Mesendoderm (in vitro differentiated cells): Measurements from ENCODE around the gene TBKBP1. TPM values are rescaled to one million over a fixed set of nuclear protein-coding genes. Genes with fewer than 3 reads are reported as not detected.

ENCODE experiments used
- DNase-seq: peaks from one replicate; pipeline ENCODE4 v3.0.0; 2013
- H2AK5ac ChIP-seq: 2 replicates; pipeline ENCODE4 v1.6.1; 2013; ENCODE audit warnings: low read length, inconsistent platforms
- H2BK120ac ChIP-seq: 2 replicates; pipeline ENCODE4 v1.6.1; 2013; ENCODE audit warnings: low read depth, mild to moderate bottlenecking, low read length, moderate library complexity, mixed read lengths
- H2BK15ac ChIP-seq: replicated peaks from 2 replicates; pipeline ENCODE4 v1.6.1; 2013; ENCODE audit warnings: low read depth, mild to moderate bottlenecking, moderate library complexity
- H2BK5ac ChIP-seq: 2 replicates; pipeline ENCODE4 v1.6.1; 2013; ENCODE audit warnings: low read length, inconsistent platforms
- H3K18ac ChIP-seq: 2 replicates; pipeline ENCODE4 v1.6.1; 2013; ENCODE audit warnings: mild to moderate bottlenecking, low read length, mixed read lengths
- H3K23ac ChIP-seq: one replicate; pipeline ENCODE4 v1.6.1; 2013; ENCODE audit warnings: low read length
- H3K27ac ChIP-seq: 2 replicates; pipeline ENCODE4 v1.5.1; 2013; ENCODE audit warnings: low read depth, mild to moderate bottlenecking, inconsistent platforms, low read length, moderate library complexity
- H3K27me3 ChIP-seq: 2 replicates; pipeline ENCODE4 v1.6.1; 2013; ENCODE audit warnings: low read length, control low read depth, mild to moderate bottlenecking, inconsistent platforms; ENCODE audit not compliant: insufficient read depth, poor library complexity
- H3K36me3 ChIP-seq: 2 replicates; pipeline ENCODE4 v1.6.1; 2013; ENCODE audit warnings: low read length, inconsistent platforms; ENCODE audit not compliant: control insufficient read depth, insufficient read depth
- H3K4ac ChIP-seq: one replicate; pipeline ENCODE4 v1.6.1; 2013; ENCODE audit warnings: low read depth, mild to moderate bottlenecking, low read length, moderate library complexity
- H3K4me1 ChIP-seq: 2 replicates; pipeline ENCODE4 v1.6.1; 2013; ENCODE audit warnings: low read depth, low read length, inconsistent platforms; ENCODE audit not compliant: control insufficient read depth
- H3K4me2 ChIP-seq: 2 replicates; pipeline ENCODE4 v1.6.1; 2013; ENCODE audit warnings: low read length
- H3K4me3 ChIP-seq: 2 replicates; pipeline ENCODE4 v1.5.1; 2013; ENCODE audit warnings: mild to moderate bottlenecking, low read length
- H3K56ac ChIP-seq: one replicate; pipeline ENCODE4 v1.6.1; 2013; ENCODE audit warnings: low read length
- H3K79me1 ChIP-seq: 2 replicates; pipeline ENCODE4 v1.6.1; 2013; ENCODE audit warnings: low read length, inconsistent platforms
- H3K79me2 ChIP-seq: 2 replicates; pipeline ENCODE4 v1.6.1; 2013; ENCODE audit warnings: mild to moderate bottlenecking, low read length; ENCODE audit not compliant: control insufficient read depth, insufficient read depth
- H3K9ac ChIP-seq: 2 replicates; pipeline ENCODE4 v1.6.1; 2013; ENCODE audit warnings: low read length, inconsistent platforms
- H4K5ac ChIP-seq: one replicate; pipeline ENCODE4 v1.6.1; 2013; ENCODE audit warnings: low read length
- H4K8ac ChIP-seq: one replicate; pipeline ENCODE4 v1.6.1; 2013; ENCODE audit warnings: low read depth, mild to moderate bottlenecking, control low read depth, low read length, moderate library complexity
- WGBS: extraction: QIAGEN DNeasy Blood & Tissue Kit; methylation state at CpG from one replicate; pipeline ENCODE4 v1.1.7; 2013; ENCODE audit warnings: low lambda C conversion rate, missing lambda C conversion rate; ENCODE audit not compliant: insufficient coverage; ENCODE audit errors: extremely low coverage; 5-methylcytosine and 5-hydroxymethylcytosine counted together
- small RNA-seq: library from polyadenylated mRNA; stranded (forward); fragments of <200 nt; extraction: miRNeasy Mini kit (QIAGEN cat#:217004); gene quantifications from one replicate; pipeline ENCODE3, GENCODE V24; 2013; ENCODE audit not compliant: insufficient read depth

TBKBP1 gene

DNA sequence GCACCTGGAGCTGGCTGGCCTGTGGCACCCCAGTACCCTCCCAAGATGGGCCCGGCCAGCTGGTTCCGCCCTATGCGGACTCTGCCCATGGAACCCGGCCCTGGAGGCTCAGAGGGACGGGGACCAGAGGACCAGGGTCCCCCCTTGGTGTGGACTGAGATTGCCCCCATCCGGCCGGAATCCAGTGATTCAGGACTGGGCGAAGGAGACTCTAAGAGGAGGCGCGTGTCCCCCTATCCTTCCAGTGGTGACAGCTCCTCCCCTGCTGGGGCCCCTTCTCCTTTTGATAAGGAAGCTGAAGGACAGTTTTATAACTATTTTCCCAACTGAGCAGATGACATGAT, 51.0 kb downstream of the TBKBP1 start:
- no peak overlapping the region for H3K23ac ChIP-seq
- no peak overlapping the region for H3K56ac ChIP-seq
- H3K4ac ChIP-seq, result no peak overlapping the region
- H3K27ac ChIP-seq, result no peak overlapping the region
- no peak overlapping the region for H4K5ac ChIP-seq
- H3K36me3 ChIP-seq, result no peaks in the 10 kb centered on the region
- no peak overlapping the region for H2BK120ac ChIP-seq
- no peaks in the 10 kb centered on the region for H3K4me1 ChIP-seq
- H2AK5ac ChIP-seq, result no peak overlapping the region
- H3K18ac ChIP-seq, result no peak overlapping the region
- no peak overlapping the region for H3K4me3 ChIP-seq
- H3K27me3 ChIP-seq, result no peaks in the 10 kb centered on the region
- H4K8ac ChIP-seq, result no peak overlapping the region
- no peaks in the 10 kb centered on the region for H3K79me2 ChIP-seq
- H3K79me1 ChIP-seq, result no peaks in the 10 kb centered on the region
- no peak overlapping the region for H2BK5ac ChIP-seq
- no CpG with 5 or more reads among the region's 10 CpGs for WGBS
- DNase-seq, result no peak
- no peak overlapping the region for H2BK15ac ChIP-seq
- H3K9ac ChIP-seq, result no peak overlapping the region
- no peak overlapping the region for H3K4me2 ChIP-seq

DNA sequence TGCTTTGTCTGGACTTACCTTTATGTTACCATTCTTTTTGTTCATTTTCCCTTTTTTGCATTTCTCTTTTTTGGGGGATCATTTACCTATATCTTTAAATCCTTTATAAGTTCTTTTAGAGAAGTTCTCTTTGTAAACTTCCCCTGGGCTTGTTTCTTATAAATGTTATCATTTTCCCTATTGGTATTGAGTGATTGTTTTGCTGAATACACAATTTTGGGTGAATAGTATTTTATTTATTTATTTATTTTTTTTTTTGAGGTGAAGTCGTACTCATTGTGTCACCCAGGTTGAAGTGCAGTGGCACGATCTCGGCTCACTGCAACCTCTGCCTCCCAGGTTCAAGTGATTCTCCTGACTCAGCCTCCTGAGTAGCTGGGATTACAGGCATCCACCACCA, 57.5 kb downstream of the TBKBP1 start:
- Histone ChIP-seq H3K56ac (no peak overlapping the region), H3K18ac (no peak overlapping the region), H2BK120ac (no peak overlapping the region), H2AK5ac (no peak overlapping the region), H3K4me1 (no peaks in the 10 kb centered on the region), H4K5ac (no peak overlapping the region), H3K9ac (no peak overlapping the region), H3K27me3 (no peaks in the 10 kb centered on the region), H3K23ac (no peak overlapping the region), H2BK5ac (no peak overlapping the region), H3K4me2 (no peak overlapping the region), H3K79me2 (no peaks in the 10 kb centered on the region), H3K36me3 (no peaks in the 10 kb centered on the region), H3K79me1 (no peaks in the 10 kb centered on the region), H3K4ac (no peak overlapping the region), H2BK15ac (no peak overlapping the region), H3K27ac (no peak overlapping the region), H3K4me3 (no peak overlapping the region), H4K8ac (no peak overlapping the region)
- WGBS, result no CpG with 5 or more reads among the region's 3 CpGs
- no peak for DNase-seq

DNA sequence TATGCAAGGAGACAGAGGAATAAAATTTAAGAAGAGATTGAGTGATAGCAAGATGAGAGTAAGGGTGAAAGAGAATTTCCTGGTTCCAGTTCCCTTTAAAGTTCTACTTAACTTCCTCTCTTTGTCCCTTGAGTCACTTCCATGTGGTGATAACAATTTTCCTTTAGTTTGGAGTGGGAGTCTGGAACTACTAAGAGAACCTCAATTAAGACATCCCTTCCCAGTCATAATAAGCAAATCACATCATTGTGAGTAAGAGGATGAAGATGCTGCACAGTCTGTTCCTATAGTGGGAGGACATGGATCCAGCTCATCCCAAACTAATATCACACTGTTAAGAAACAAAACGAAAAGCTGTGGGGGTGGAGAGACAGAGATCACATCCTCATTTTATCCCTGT, 63.4 kb downstream of the TBKBP1 start:
- no peak overlapping the region for H2BK5ac ChIP-seq
- no peak overlapping the region for H3K4me2 ChIP-seq
- H3K79me2 ChIP-seq, result no peaks in the 10 kb centered on the region
- H2BK15ac ChIP-seq, result no peak overlapping the region
- no peaks in the 10 kb centered on the region for H3K36me3 ChIP-seq
- H3K79me1 ChIP-seq, result no peaks in the 10 kb centered on the region
- H3K23ac ChIP-seq, result no peak overlapping the region
- H3K4ac ChIP-seq, result no peak overlapping the region
- no peak overlapping the region for H2BK120ac ChIP-seq
- no peak for DNase-seq
- no peak overlapping the region for H3K27ac ChIP-seq
- H3K9ac ChIP-seq, result no peak overlapping the region
- no peak overlapping the region for H4K8ac ChIP-seq
- H3K4me1 ChIP-seq, result no peaks in the 10 kb centered on the region
- no peaks in the 10 kb centered on the region for H3K27me3 ChIP-seq
- no peak overlapping the region for H3K56ac ChIP-seq
- no peak overlapping the region for H3K18ac ChIP-seq
- no CpG with 5 or more reads among the region's 1 CpG for WGBS
- H2AK5ac ChIP-seq, result no peak overlapping the region
- H4K5ac ChIP-seq, result no peak overlapping the region
- no peak overlapping the region for H3K4me3 ChIP-seq

GRCh38 chr17:47760409-47761140, 66.6 kb downstream of the TBKBP1 start:
- no peak overlapping the region for H2BK15ac ChIP-seq

More at GRCh38 chr17:47760409-47761140, 66.6 kb downstream of the TBKBP1 start:
- Histone ChIP-seq H4K5ac (no peak overlapping the region), H3K23ac (no peak overlapping the region), H3K79me1 (no peaks in the 10 kb centered on the region), H4K8ac (no peak overlapping the region), H3K27ac (no peak overlapping the region), H3K36me3 (no peaks in the 10 kb centered on the region), H3K56ac (no peak overlapping the region), H2BK5ac (no peak overlapping the region), H3K9ac (no peak overlapping the region), H3K4me3 (no peak overlapping the region), H3K18ac (no peak overlapping the region), H3K27me3 (no peaks in the 10 kb centered on the region), H3K4me2 (no peak overlapping the region), H2AK5ac (no peak overlapping the region), H3K4me1 (no peaks in the 10 kb centered on the region), H3K4ac (no peak overlapping the region), H3K79me2 (no peaks in the 10 kb centered on the region), H2BK120ac (no peak overlapping the region)
- no peak for DNase-seq
- WGBS, result no CpG with 5 or more reads among the region's 5 CpGs

Small RNA genes within 50 kb of the gene (small RNA-seq; reads per million reads assigned to genes)
- gene AC015674.1, result not detected
